HG03342 (cell line): ENCODE measurements around the gene KRTAP12-1.
"Not testable (repeated sequence)": the region's sequence is repeated elsewhere in the genome, so short reads cannot be mapped to it uniquely, and the experiment has no call there.

Source experiments
- ATAC-seq: cut with Tn5 transposase; IDR thresholded peaks from one replicate; pipeline ENCODE4 v1.9.1; 2021; ENCODE audit warnings: mild to moderate bottlenecking, moderate library complexity; ENCODE audit not compliant: unreplicated experiment

The KRTAP12-1 gene

GRCh38 chr21:44648557-44649311 is 33.2 kb downstream of the KRTAP12-1 start:
- ATAC-seq = no peak

GRCh38 chr21:44647222-44647552 is 34.8 kb downstream of the KRTAP12-1 start:
- ATAC-seq = no peak

GRCh38 chr21:44646366-44647221 is 35.4 kb downstream of the KRTAP12-1 start, which contains the start of gene KRTAP10-11:
Gene KRTAP10-11 (plus strand): TSS chr21:44646414. CDS start chr21:44646459, 45 bp downstream.
- ATAC-seq = not testable (repeated sequence)

GRCh38 chr21:44644878-44645277 is 37.1 kb downstream of the KRTAP12-1 start:
- no peak for ATAC-seq

- ATAC-seq = no peak
Measured at GRCh38 chr21:44643741-44644310, 38.1 kb downstream of the KRTAP12-1 start.

- ATAC-seq = no peak
Measured at GRCh38 chr21:44640761-44641160, 41.2 kb downstream of the KRTAP12-1 start.

- ATAC-seq = no peak
Measured at GRCh38 chr21:44639331-44639655, 42.7 kb downstream of the KRTAP12-1 start.

- ATAC-seq = not testable (repeated sequence)
Measured at GRCh38 chr21:44638506-44639330, 43.2 kb downstream of the KRTAP12-1 start.

- ATAC-seq = not testable (repeated sequence)
Measured at GRCh38 chr21:44637851-44638348, 44.1 kb downstream of the KRTAP12-1 start.

- ATAC-seq = no peak
Measured at GRCh38 chr21:44637018-44637850, 44.7 kb downstream of the KRTAP12-1 start, which contains the start of gene KRTAP10-10. Gene KRTAP10-10 (plus strand): TSS chr21:44637356. CDS start chr21:44637418, 62 bp downstream.

- ATAC-seq = no peak
Measured at GRCh38 chr21:44636209-44637017, 45.5 kb downstream of the KRTAP12-1 start.

- no peak for ATAC-seq
Measured at GRCh38 chr21:44632067-44632466, 49.9 kb downstream of the KRTAP12-1 start.
